ENCODE data around the gene CACNA2D2. TPM values are rescaled to one million over a fixed set of nuclear protein-coding genes. Genes with fewer than 3 reads are reported as not detected.

CACNA2D2 gene
- total and polyA plus RNA-seq, 2 of the 13 experiments (the other 11 are each of a cell fraction or from before 2014, with no cell fraction given): not detected

GRCh38 chr3:50350527-50351322 is 152.7 kb downstream of the CACNA2D2 start, which contains the start of the genes CYB561D2 and NPRL2 (continued):
- TF ChIP-seq SOX5 (CRISPR knock-in tag; IDR thresholded peaks at IDR 0.05; ENCODE audit: borderline replicate concordance) (peak; percentile 55; the same call in 1 of the 2 replicates), ZNF230 (CRISPR knock-in tag; IDR thresholded peaks at IDR 0.05) (peak; percentile 96), ZFYVE20 (CRISPR knock-in tag; IDR thresholded peaks at IDR 0.05; ENCODE audit: borderline replicate concordance, low read depth) (peak; percentile 93; the same call in 1 of the 2 replicates), ZNF781 (CRISPR knock-in tag; IDR thresholded peaks at IDR 0.05; ENCODE audit: borderline replicate concordance, not compliant biosample characterization) (peak; percentile 99), ZNF768 (CRISPR knock-in tag; IDR thresholded peaks at IDR 0.05) (peak; percentile 85), PAF1 (CRISPR knock-in tag; IDR thresholded peaks at IDR 0.05) (no peak), RCOR2 (CRISPR knock-in tag; IDR thresholded peaks at IDR 0.05) (no peak), HIVEP1 (CRISPR knock-in tag; IDR thresholded peaks at IDR 0.05) (peak; percentile 97), ZNF546 (CRISPR knock-in tag; conservative IDR thresholded peaks at IDR 0.05) (peak; percentile 98), PHF20 (CRISPR knock-in tag; IDR thresholded peaks at IDR 0.05) (peak; percentile 91), NCOA2 (CRISPR knock-in tag; IDR thresholded peaks at IDR 0.05) (peak; percentile 63), KDM1A (CRISPR knock-in tag; IDR thresholded peaks at IDR 0.05) (peak; percentile 41; the same call in 1 of the 2 replicates), KLF16 (CRISPR knock-in tag; IDR thresholded peaks at IDR 0.05) (peak; percentile 76 to 88), E2F5 (CRISPR knock-in tag; conservative IDR thresholded peaks at IDR 0.05) (no peak), ARID5B (CRISPR knock-in tag; IDR thresholded peaks at IDR 0.05) (peak; percentile 54; the same call in 1 of the 2 replicates), SIX1 (CRISPR knock-in tag; IDR thresholded peaks at IDR 0.05; ENCODE audit: borderline replicate concordance) (no peak), ZSCAN25 (CRISPR knock-in tag; IDR thresholded peaks at IDR 0.05) (peak; percentile 66), SMC3 (IDR thresholded peaks at IDR 0.05; ENCODE audit: low read length) (no peak), TFDP2 (CRISPR knock-in tag; IDR thresholded peaks at IDR 0.05) (peak; percentile 92), SMYD3 (CRISPR knock-in tag; IDR thresholded peaks at IDR 0.05) (peak; percentile 97), RFXANK (CRISPR knock-in tag; IDR thresholded peaks at IDR 0.05) (no peak)
- TF ChIP-seq, protein P1, sequence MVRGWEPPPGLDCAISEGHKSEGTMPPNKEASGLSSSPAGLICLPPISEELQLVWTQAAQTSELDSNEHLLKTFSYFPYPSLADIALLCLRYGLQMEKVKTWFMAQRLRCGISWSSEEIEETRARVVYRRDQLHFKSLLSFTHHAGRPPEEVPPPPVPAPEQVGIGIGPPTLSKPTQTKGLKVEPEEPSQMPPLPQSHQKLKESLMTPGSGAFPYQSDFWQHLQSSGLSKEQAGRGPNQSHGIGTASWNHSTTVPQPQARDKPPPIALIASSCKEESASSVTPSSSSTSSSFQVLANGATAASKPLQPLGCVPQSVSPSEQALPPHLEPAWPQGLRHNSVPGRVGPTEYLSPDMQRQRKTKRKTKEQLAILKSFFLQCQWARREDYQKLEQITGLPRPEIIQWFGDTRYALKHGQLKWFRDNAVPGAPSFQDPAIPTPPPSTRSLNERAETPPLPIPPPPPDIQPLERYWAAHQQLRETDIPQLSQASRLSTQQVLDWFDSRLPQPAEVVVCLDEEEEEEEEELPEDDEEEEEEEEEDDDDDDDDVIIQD (CRISPR knock-in tag; IDR thresholded peaks at IDR 0.05; ENCODE audit: low read depth): no peak

Data from HepG2 (cell line).